Mucosa of descending colon (tissue), 3 donors: ENCODE results near the gene NMNAT2. TPM values are rescaled to one million over a fixed set of nuclear protein-coding genes. Genes with fewer than 3 reads are reported as not detected.

Experiments used
- ATAC-seq: fragments of 200-7000 bp; cut with Tn5 transposase; one replicate; pipeline ENCODE4 v1.9.1; 2020; ENCODE audit warnings: mild to moderate bottlenecking, moderate library complexity
- DNase-seq, 3 donors: peaks; one replicate each; pipeline ENCODE4 v3.0.0-alpha.2; 2020
- H3K36me3 ChIP-seq: fragments of 200-600 bp; one replicate; pipeline ENCODE4 v1.8.0; 2021; ENCODE audit warnings: low read depth, mild to moderate bottlenecking
- H3K4me1 ChIP-seq: fragments of 200-600 bp; one replicate; pipeline ENCODE4 v1.8.0; 2021; ENCODE audit warnings: low read depth, mild to moderate bottlenecking
- H3K4me3 ChIP-seq: fragments of 200-600 bp; one replicate; pipeline ENCODE4 v1.8.0; 2021; ENCODE audit warnings: mild to moderate bottlenecking
- H3K9me3 ChIP-seq: fragments of 200-600 bp; one replicate; pipeline ENCODE4 v1.8.0; 2021; ENCODE audit warnings: mild to moderate bottlenecking
- CTCF ChIP-seq: fragments of 200-600 bp; IDR thresholded peaks from one replicate; pipeline ENCODE4 v1.8.0; 2022; ENCODE audit warnings: antibody characterized with exemption, mild to moderate bottlenecking
- intact Hi-C, 2 donors: fragments of 100-400 bp; cut with DNase I in 1 of 2; cut with micrococcal nuclease in 1 of 2; formaldehyde crosslinking; loops; one replicate each; pipeline versions ENCODE4 v1.11.0 to v1.11.1; 2022; cut with DNase I, micrococcal nuclease
- total RNA-seq, 3 donors: library from RNA; stranded (reverse); fragmentation: NEBNext Ultra II Directional in 2 of 3; extraction: Animal tissue kit (Norgen Biotek cat#: 25700) in 2 of 3; gene quantifications; one replicate each; pipeline versions ENCODE4 v1.2.1 to v1.2.4, GENCODE V29; 2021 to 2023
- donor health status: DM: no; HTN: no; CAD: no; lungs with moderate emphysema.
- donor health status: DM: no; HTN: no; CAD: no.
- donor health status: DM: no; HTN: yes; CAD: no.

Gene NMNAT2
- total RNA-seq, 3 donors from 2014 or later, result 0.29 to 3.6 (median 0.87) TPM

- DNase-seq (no peak), ATAC-seq (no peak)
- no peak for TF ChIP-seq CTCF
- no peaks in the 10 kb centered on the region for H3K9me3 ChIP-seq
- H3K36me3 ChIP-seq, result no peaks in the 10 kb centered on the region
- peaks cover 2% of the 10 kb centered on the region for H3K4me1 ChIP-seq
- H3K4me3 ChIP-seq, result no peak overlapping the region
- intact Hi-C loops, result no loop called here
These were observed 114.3 kb downstream of the NMNAT2 start for GRCh38 chr1:183303901-183304300.

- intact Hi-C loops, result no loop called here
- DNase-seq, result no peak
These were observed 114.9 kb downstream of the NMNAT2 start for GRCh38 chr1:183303323-183303645.

GRCh38 chr1:183302452-183303322, 115.5 kb downstream of the NMNAT2 start:
- DNase-seq (no peak), ATAC-seq (no peak)
- H3K36me3 ChIP-seq, result no peaks in the 10 kb centered on the region
- H3K9me3 ChIP-seq, result no peaks in the 10 kb centered on the region
- peaks cover 2% of the 10 kb centered on the region for H3K4me1 ChIP-seq
- TF ChIP-seq CTCF, result no peak
- H3K4me3 ChIP-seq, result no peak overlapping the region
- intact Hi-C loops, result no loop called here

More at GRCh38 chr1:183303323-183303645, 114.9 kb downstream of the NMNAT2 start:
- TF ChIP-seq CTCF, result no peak
- Histone ChIP-seq H3K4me1 (peaks cover 2% of the 10 kb centered on the region), H3K36me3 (no peaks in the 10 kb centered on the region), H3K4me3 (no peak overlapping the region), H3K9me3 (no peaks in the 10 kb centered on the region)
- ATAC-seq, result no peak

- ATAC-seq (no peak), DNase-seq (no peak)
- H3K4me1 ChIP-seq, result peaks cover 2% of the 10 kb centered on the region
- intact Hi-C loops, result no loop called here
- no peaks in the 10 kb centered on the region for H3K9me3 ChIP-seq
- TF ChIP-seq CTCF, result no peak
- H3K36me3 ChIP-seq, result no peaks in the 10 kb centered on the region
- H3K4me3 ChIP-seq, result no peak overlapping the region
These were observed 116.9 kb downstream of the NMNAT2 start for GRCh38 chr1:183301239-183301638.

- TF ChIP-seq CTCF, result no peak
- peaks cover 2% of the 10 kb centered on the region for H3K4me1 ChIP-seq
These were observed 117.4 kb downstream of the NMNAT2 start for GRCh38 chr1:183300828-183301227.

More at GRCh38 chr1:183300828-183301227, 117.4 kb downstream of the NMNAT2 start:
- DNase-seq (no peak), ATAC-seq (no peak)
- H3K36me3 ChIP-seq, result no peaks in the 10 kb centered on the region
- H3K9me3 ChIP-seq, result no peaks in the 10 kb centered on the region
- H3K4me3 ChIP-seq, result no peak overlapping the region
- intact Hi-C loops, result no loop called here
